NCI-H69 (cell line): Measurements from ENCODE around the gene SLC6A18.

Experiments used
- DNase-seq: peaks from one replicate; lab custom pipeline; 2025; lab: John Stamatoyannopoulos, UW

Gene SLC6A18

GRCh38 chr5:1225081-1225480 is at the start of gene SLC6A18:
Gene SLC6A18 (plus strand): TSS chr5:1225381. CDS start chr5:1225478, 97 bp downstream.
- DNase-seq, result no peak

- no peak for DNase-seq
These were observed 49.2 kb upstream of the SLC6A18 start for GRCh38 chr5:1175801-1176472.

GRCh38 chr5:1176473-1177391 is 48.4 kb upstream of the SLC6A18 start:
- DNase-seq, result no peak

GRCh38 chr5:1177826-1178528 is 47.2 kb upstream of the SLC6A18 start:
- no peak for DNase-seq

- no peak for DNase-seq
These were observed 46.4 kb upstream of the SLC6A18 start for GRCh38 chr5:1178529-1179382.

GRCh38 chr5:1179383-1179715 is 45.8 kb upstream of the SLC6A18 start:
- no peak for DNase-seq

GRCh38 chr5:1180096-1180495 is 45.1 kb upstream of the SLC6A18 start:
- DNase-seq, result no peak

- DNase-seq, result no peak
These were observed 44.3 kb upstream of the SLC6A18 start for GRCh38 chr5:1180841-1181271.

GRCh38 chr5:1181451-1182359 is 43.5 kb upstream of the SLC6A18 start:
- DNase-seq, result no peak

- DNase-seq, result no peak
These were observed 42.9 kb upstream of the SLC6A18 start for GRCh38 chr5:1182360-1182632.

- DNase-seq, result no peak
These were observed 42.4 kb upstream of the SLC6A18 start for GRCh38 chr5:1182633-1183423.

- DNase-seq, result no peak
These were observed 41.6 kb upstream of the SLC6A18 start for GRCh38 chr5:1183424-1184162.

GRCh38 chr5:1184163-1184470 is 41.1 kb upstream of the SLC6A18 start:
- no peak for DNase-seq

GRCh38 chr5:1184481-1184880 is 40.7 kb upstream of the SLC6A18 start:
- DNase-seq, result no peak

- DNase-seq, result no peak
These were observed 40.0 kb upstream of the SLC6A18 start for GRCh38 chr5:1185038-1185627.

GRCh38 chr5:1185629-1186350 is 39.4 kb upstream of the SLC6A18 start:
- DNase-seq, result no peak

- DNase-seq, result no peak
These were observed 38.6 kb upstream of the SLC6A18 start for GRCh38 chr5:1186351-1187233.
